Measurements from ENCODE around the gene TGFBR3. TPM values are rescaled to one million over a fixed set of nuclear protein-coding genes. Genes with fewer than 3 reads are reported as not detected.

Gene TGFBR3
- total and polyA plus RNA-seq, 9 of the 15 experiments (the other 6 are each of a cell fraction or from before 2014, with no cell fraction given) = 3.6 to 32.4 (median 15.6) TPM

GRCh38 chr1:91853397-91853796 is 32.6 kb downstream of the TGFBR3 start:
- Histone ChIP-seq H3K4me2 (ENCODE audit: insufficient read depth, low read length) (no peak overlapping the region), H3K9me1 (ENCODE audit: control insufficient read depth, insufficient read depth, low read length) (no peaks in the 10 kb centered on the region), H3K27ac (ENCODE audit: extremely low read depth, low read depth, low read length) (no peak overlapping the region), H2AFZ (ENCODE audit: low read depth, low read length) (no peak overlapping the region), H3K4me3 (no peak overlapping the region), H4K20me1 (replicated peaks; ENCODE audit: control insufficient read depth, insufficient read depth, low read length) (no peaks in the 10 kb centered on the region), H3K79me2 (ENCODE audit: control insufficient read depth, insufficient read depth, low read length) (no peaks in the 10 kb centered on the region), H3K9ac (ENCODE audit: insufficient read depth in 1 of 2, low read depth in 2 of 2, low read length in 2 of 2) (no peak overlapping the region), H3K36me3 (ENCODE audit: control insufficient read depth, insufficient read depth, low read length) (peaks cover 6% of the 10 kb centered on the region; the same call in 1 of the 3 replicates), H3K27me3 (ENCODE audit: control insufficient read depth in 2 of 2, insufficient read depth in 2 of 2, low read length in 2 of 2) (no peaks in the 10 kb centered on the region), H3K4me1 (replicated peaks in 1 of 2; ENCODE audit: control insufficient read depth in 2 of 2, insufficient read depth in 2 of 2, low read length in 2 of 2) (peaks cover 0 to 3% of the 10 kb centered on the region in 2 experiments; a peak in 1 of 5 replicates), H3K9me3 (replicated peaks; ENCODE audit: control insufficient read depth, insufficient read depth, low read depth, low read length) (no peaks in the 10 kb centered on the region)
- ATAC-seq = no peak
- WGBS (ENCODE audit: insufficient coverage, low coverage, missing lambda C conversion rate) = 92% methylated on average over 7 of the region's 7 CpGs
- intact Hi-C loops (cut with micrococcal nuclease) (no loop called here), in situ Hi-C loops (cut with MboI) (no loop called here)
- CTCF ChIA-PET (ENCODE audit: low intra/inter-chr PET ratio) = interaction anchor here (0.6 kb wide), 1 partner anchor 135 kb away, joined by 3 read pairs; no protein-coding TSS in a partner anchor
- BruUV-seq (replicated peaks) = no TSS peak
- no peak for FAIRE-seq
- DNase-seq (ENCODE audit: extremely low read depth in 1 of 4, low spot score in 3 of 4) = no peak
- TF ChIP-seq NEUROD1 (IDR thresholded peaks at IDR 0.05; ENCODE audit: borderline replicate concordance, low read depth, low read length, partially characterized antibody) = no peak
- no peak for TF ChIP-seq ZNF347 (CRISPR knock-in tag; IDR thresholded peaks at IDR 0.05; ENCODE audit: low read depth)
- TF ChIP-seq FOXP1 (CRISPR knock-in tag; IDR thresholded peaks at IDR 0.05) = no peak
- TF ChIP-seq ZNF146 (CRISPR knock-in tag; IDR thresholded peaks at IDR 0.05; ENCODE audit: unreplicated experiment) = peak; percentile 91
- no peak for TF ChIP-seq U2AF2 (optimal IDR thresholded peaks at IDR 0.05; ENCODE audit: low read depth, low read length)
- peak; percentile 54 for TF ChIP-seq RBM25 (IDR thresholded peaks at IDR 0.05; ENCODE audit: low read depth, low read length, severe bottlenecking)
- TF ChIP-seq ATF7 (IDR thresholded peaks at IDR 0.05) = no peak
- POLR2A ChIA-PET = interaction anchor here (1.1 kb wide), 1 partner anchor 11 kb away, joined by 3 read pairs; no protein-coding TSS in a partner anchor
